Measurements from ENCODE around the gene LPGAT1.

GRCh38 chr1:211832661-211833060 is 2.1 kb upstream of the LPGAT1 start:
- TF ChIP-seq EZH2 (IDR thresholded peaks at IDR 0.05; ENCODE audit: borderline replicate concordance, low read depth, low read length, poor library complexity, severe bottlenecking) (no peak), CTCF (conservative IDR thresholded peaks at IDR 0.05; ENCODE audit: low read depth, low read length) (no peak)

Data from A673 (cell line).